ENCODE data around the gene SGPL1.

Gene SGPL1

DNA sequence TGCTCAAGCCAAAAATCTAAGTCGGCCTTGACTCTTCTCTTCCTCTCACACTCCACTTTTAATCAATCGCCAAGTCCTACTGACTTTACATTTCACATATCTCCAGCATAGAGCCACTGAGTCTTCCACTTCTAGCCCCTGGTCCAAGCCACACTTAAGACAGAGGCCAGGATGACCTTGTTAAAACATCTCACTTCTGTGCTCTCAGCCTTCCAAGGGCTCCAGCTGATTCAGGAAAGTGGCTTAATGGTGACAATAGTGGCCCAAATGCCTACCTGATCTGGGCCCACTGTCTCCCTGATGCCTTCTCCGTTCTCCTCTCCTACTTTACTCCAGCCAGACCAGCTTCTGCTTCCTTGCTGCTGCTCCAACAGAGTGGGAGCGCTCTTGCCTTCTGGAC is 35.0 kb upstream of the SGPL1 start:
- no peak for DNase-seq

DNA sequence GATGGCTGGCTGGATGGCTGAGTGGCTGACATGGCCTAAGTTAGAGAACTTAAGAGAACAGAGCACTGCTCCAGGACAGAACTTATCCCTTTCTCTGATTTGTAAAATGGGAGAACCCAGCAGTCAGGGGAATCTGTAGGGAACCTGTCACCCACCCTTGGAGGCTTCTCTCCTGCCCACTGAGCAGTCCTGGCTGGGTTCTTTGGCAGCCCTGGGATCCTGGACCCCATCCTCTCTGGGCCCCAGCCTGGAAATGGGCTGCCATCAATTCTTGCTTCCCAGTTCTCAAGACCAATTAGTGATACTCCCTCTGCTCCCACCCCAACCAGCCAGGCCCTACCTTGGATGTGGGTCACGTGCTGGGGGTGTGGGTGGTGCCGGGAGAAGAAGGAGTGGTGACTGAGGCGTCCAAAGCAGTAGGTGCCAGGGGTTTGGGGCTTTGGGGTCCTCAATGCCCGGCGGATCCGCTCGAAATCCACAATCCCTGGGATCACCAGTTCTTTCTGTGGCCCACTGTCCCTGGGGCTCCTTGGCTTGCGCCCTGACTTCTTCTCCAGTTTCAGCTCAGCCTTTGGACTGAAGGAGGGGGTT is 34.2 kb upstream of the SGPL1 start:
- no peak for DNase-seq

DNA sequence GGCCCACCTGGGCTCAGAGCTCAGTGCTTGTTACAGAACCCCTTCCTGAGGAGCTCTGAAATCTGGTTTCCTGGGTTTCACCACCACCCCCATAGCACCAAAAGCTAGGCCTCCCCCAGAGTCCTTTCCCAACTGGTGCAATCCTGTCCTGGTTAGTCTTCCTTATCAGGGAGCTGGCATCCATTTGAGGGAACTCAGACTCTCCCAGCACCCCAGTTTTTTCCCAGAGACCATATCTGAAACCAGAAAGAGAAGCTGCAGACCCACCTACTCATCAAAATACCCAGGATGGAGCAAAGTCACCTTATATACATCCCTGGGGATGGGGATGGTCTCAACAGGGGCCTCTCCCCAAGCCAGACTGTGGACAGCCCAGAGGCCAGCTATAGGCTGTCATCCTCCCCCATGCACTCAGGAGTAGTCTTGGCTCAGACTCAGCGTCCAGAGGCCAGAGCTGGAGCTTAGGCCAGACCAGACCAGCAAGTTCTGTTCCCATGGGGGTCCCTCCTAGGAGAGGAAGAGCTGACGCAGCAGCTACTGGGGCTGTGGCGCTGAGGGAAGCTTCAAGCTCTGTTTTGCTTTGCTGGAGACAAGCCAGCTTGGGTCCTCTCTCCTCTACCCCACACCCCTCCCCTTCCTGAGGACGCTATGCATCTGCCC is 33.5 kb upstream of the SGPL1 start:
- no peak for DNase-seq

DNA sequence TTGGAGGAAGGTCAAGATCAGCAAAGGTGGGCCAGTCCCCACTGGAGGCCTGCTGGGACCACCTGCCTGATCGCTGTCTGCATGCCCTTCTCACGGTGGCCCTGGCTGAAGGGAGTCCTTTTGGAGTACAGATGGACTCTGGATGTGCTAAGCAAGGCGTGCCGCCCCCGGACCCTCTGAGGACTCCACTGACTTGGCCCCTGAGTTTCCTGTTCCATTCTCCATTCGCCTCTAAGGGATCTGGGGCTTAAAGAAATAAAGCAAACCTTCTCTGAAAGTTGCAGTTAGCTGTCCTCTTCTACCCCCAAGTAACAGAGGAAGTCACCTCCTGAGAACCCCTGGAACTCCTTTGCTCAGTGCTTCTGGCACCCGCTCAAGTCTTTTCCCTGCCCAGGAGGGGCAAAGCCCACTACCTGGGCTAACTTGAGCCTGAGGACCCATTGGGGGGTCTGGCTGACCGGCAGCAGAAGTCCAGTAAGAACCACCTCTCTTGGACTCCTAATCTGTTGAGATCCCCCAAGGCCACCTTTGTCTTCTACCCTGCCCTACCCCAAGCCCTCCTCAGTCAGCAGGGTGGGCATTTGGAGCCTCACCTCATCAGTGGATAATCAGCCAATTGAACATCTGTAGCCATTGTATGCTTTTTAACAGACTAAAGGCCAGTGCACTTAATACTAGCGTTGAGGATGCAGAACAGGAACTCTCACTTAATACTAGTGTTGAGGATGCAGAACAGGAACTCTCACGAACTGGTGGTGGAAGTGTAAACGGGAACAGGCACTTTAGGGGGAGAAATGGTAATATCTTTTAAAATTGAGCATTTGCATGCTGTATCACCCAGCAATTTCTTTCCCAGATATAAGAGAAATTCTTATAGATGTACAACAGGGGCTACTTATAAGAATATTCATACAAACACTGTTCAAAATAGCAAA is 32.7 kb upstream of the SGPL1 start:
- DNase-seq, result no peak

- DNase-seq, result no peak
Measured at GRCh38 chr10:70784016-70784415, 31.7 kb upstream of the SGPL1 start.

DNA sequence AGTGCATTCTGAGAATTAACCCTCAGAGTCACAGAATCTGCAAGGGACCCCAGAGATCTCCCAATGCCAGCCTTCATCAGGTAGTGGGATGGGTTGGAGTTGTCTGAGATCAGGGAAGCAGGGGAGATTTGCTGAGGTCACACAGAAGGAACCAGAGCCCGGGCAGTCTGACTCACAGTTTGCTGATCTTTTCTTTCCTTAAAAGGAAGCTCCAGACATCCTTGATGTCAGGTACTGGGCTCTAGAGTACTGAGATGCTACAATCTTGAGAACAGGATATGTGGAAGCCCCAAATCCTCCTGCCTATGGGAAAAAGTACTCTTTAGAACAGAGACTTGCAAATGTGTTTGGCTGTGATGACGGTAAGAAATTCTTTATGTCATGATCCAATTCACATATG is 31.3 kb upstream of the SGPL1 start:
- no peak for DNase-seq

- no peak for DNase-seq
Measured at GRCh38 chr10:70785190-70785589, 30.6 kb upstream of the SGPL1 start, which contains the start of gene TBATA. TBATA (minus strand) TSS chr10:70785377; CDS start chr10:70783379, 1,998 bp downstream.

GRCh38 chr10:70786799-70787415 is 28.8 kb upstream of the SGPL1 start:
- DNase-seq, result no peak

- DNase-seq, result no peak
Measured at GRCh38 chr10:70791386-70792039, 24.2 kb upstream of the SGPL1 start.

GRCh38 chr10:70795613-70796012 is 20.1 kb upstream of the SGPL1 start:
- DNase-seq, result no peak

- no peak for DNase-seq
Measured at GRCh38 chr10:70797840-70798239, 17.9 kb upstream of the SGPL1 start.

DNA sequence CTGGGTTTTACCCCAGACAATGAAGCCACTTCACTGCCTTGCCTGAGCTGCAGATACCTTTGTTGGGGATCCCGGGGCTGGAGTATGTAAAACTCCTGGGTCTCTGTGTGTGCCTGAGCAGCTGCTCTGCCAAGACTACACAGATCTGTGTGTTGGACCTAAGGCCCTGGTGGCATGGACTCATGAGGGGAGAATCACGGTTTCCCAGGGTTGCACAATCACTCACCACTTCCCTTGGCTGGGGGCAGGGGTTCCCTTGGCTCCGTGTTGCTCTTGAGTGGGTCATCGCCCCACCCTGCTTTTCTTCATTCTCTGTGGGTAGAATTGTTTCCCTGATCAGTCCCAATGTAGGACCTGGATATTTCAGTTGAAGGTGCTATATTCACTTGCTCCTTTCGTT is 16.6 kb upstream of the SGPL1 start:
- DNase-seq, result no peak

- DNase-seq, result no peak
Measured at GRCh38 chr10:70801854-70802253, 13.9 kb upstream of the SGPL1 start.

GRCh38 chr10:70803775-70804420 is 11.8 kb upstream of the SGPL1 start:
- DNase-seq, result no peak

- DNase-seq, result no peak
Measured at GRCh38 chr10:70804421-70804808, 11.3 kb upstream of the SGPL1 start.

GRCh38 chr10:70805619-70806215 is 10.0 kb upstream of the SGPL1 start:
- no peak for DNase-seq

DNA sequence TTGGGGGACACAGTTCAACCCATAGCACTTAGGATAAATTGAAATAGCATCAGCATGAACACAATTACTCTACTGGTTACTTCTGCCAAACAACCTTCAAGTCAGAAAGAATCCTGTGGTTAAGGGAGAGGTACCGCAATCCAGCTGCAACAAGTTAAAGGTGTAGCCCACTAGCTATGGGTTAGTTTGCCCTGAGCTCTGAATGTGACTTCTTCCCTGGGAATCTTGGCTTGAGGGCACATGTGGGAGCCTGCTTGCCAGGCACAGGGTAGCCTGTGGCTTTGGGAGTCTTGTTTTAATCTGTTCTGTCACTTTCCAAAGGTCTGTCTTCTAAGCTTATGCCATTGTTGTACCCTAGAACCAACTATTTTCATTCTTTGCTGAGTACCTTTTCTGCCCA is 8.9 kb upstream of the SGPL1 start:
- DNase-seq, result no peak

- no peak for DNase-seq
Measured at GRCh38 chr10:70807556-70807955, 8.2 kb upstream of the SGPL1 start.

- DNase-seq, result no peak
Measured at GRCh38 chr10:70809011-70809611, 6.6 kb upstream of the SGPL1 start.

DNA sequence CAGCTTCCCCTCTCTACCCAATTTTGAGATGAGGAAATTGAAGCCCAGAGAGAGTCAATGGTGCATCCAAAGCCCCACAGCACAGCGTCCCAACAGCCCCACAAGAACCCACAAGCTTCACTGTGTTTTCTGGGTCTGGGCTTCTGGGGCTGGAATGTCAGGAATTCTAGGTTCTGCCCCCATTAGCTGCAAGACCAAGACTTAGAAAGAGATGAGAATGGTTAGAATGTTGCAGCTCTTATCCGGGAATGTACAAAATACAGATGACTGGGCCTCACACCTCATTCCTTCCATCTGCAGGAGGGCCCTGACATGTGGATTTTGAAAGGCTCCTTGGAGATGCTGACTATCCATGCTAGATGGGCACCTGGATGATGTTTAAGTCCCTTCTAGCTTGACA is 6.0 kb upstream of the SGPL1 start:
- no peak for DNase-seq

DNA sequence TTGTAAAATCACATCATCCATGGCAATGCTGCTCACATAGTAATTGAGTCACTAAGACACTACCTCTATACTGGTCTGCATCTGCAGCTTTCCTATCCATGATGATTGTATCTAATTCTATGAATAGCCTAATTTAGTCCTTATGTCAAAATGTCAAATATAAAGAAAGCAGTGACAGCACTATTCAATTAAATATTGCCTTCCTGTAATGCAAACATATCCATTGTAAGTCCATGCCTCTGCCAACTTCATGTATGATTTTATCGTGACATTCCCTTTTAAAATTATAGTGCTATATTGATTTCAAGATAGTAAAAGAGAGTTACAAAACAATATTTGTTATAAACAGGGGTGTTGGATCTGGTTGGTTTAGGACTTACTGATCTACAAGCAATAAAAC is 4.8 kb upstream of the SGPL1 start:
- DNase-seq, result no peak

DNA sequence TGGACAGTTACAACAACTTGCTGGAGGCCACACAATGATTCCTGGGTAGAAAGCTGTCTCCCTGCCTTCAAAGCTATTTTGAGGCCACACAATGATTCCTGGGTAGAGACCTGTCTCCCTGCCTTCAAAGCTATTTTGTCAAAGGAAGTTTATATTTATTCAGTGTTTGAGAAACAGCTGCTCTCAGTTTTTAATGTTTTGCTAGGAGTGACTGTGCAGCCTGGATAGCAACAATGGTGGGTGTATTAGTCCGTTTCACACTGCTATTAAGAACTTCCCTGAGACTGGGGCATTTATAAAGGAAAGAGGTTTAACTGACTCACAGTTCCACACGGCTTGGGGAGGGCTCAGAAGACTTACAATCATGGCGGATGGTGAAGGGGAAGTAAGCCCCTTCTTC is 3.9 kb upstream of the SGPL1 start:
- DNase-seq, result no peak
